Adrenal gland (tissue), 12 donors: ENCODE data around the gene PRSS33. TPM values are rescaled to one million over a fixed set of nuclear protein-coding genes. Genes with fewer than 3 reads are reported as not detected.

ENCODE experiments used
- DNase-seq, 7 donors: peaks; one replicate each; pipeline ENCODE4 v3.0.0-alpha.2; 2019 to 2020
- H3K27ac ChIP-seq, 5 donors: fragments of 200-600 bp; sonication (generic) in 4 of 5; 1 replicate in 3 of 5; 2 replicates in 2 of 5; pipeline versions ENCODE4 v1.5.1 to v1.8.0; 2016 to 2020; ENCODE audit warnings: mild to moderate bottlenecking in 1 of 5
- H3K27me3 ChIP-seq: fragments of 200-600 bp; 2 replicates; pipeline ENCODE4 v1.8.0; 2021
- H3K36me3 ChIP-seq, 2 donors: fragments of 200-600 bp; replicated peaks in 1 of 2; 1 replicate in 1 of 2; 2 replicates in 1 of 2; pipeline versions ENCODE4 v1.5.1 to v1.8.0; 2018 to 2022
- H3K4me1 ChIP-seq, 2 donors: fragments of 200-600 bp; replicated peaks in 1 of 2; 1 replicate in 1 of 2; 2 replicates in 1 of 2; pipeline versions ENCODE4 v1.5.1 to v1.8.0; 2018 to 2021
- H3K4me3 ChIP-seq, 4 donors: fragments of 200-600 bp; sonication (generic) in 3 of 4; one replicate each; pipeline ENCODE4 v1.5.1; 2016 to 2018
- H3K9me3 ChIP-seq, 3 donors: fragments of 200-600 bp; sonication (generic) in 1 of 3; replicated peaks in 1 of 3; 1 replicate in 2 of 3; 2 replicates in 1 of 3; pipeline versions ENCODE4 v1.5.1 to v1.8.0; 2016 to 2021
- POLR2A ChIP-seq, 2 donors: fragments of 450-650 bp; IDR thresholded peaks; one replicate each; pipeline ENCODE4 v1.6.1; 2017; ENCODE audit warnings: antibody characterized with exemption in 2 of 2, mild to moderate bottlenecking in 2 of 2, moderate library complexity in 1 of 2
- WGBS, 4 donors: extraction: QIAGEN DNeasy Blood & Tissue Kit in 2 of 4; methylation state at CpG; one replicate each; pipeline versions ENCODE4 v1.1.5 to v1.1.7; 2013 to 2017; 5-methylcytosine and 5-hydroxymethylcytosine counted together
- intact Hi-C, 2 donors: fragments of 100-400 bp; cut with DNase I; formaldehyde crosslinking; loops; one replicate each; pipeline versions ENCODE4 v1.14.1 to v1.15.0; 2022 to 2023
- polyA plus RNA-seq, 3 donors: library from polyadenylated mRNA; stranded (reverse); fragments of 200-250 nt in 2 of 3; fragments of 350-450 nt in 1 of 3; fragmentation: Illumina TruSeq in 1 of 3; extraction: RNeasy Lipid Tissue Mini Kit (QIAGEN cat#74804) in 1 of 3; gene quantifications; one replicate each; pipeline ENCODE4 v1.2.3, GENCODE V29; 2013 to 2014
- total RNA-seq, 9 donors: library from RNA; depleted of rRNA in 4 of 9; stranded (reverse); fragments of >200 nt in 4 of 9; fragments of 120-200 nt in 1 of 9; fragmentation: NEBNext Ultra II Directional in 1 of 9; extraction: Animal tissue kit (Norgen Biotek cat#: 25700) in 1 of 9; gene quantifications; one replicate each; pipeline versions ENCODE4 v1.1.0 to v1.2.4, GENCODE V29; 2013 to 2023
- TF ChIP-seq, protein P1 (sequence below), 6 experiments: fragments of 450-650 bp in 4 of 6; fragments of 200-600 bp in 2 of 6; sonication (generic) in 1 of 6; IDR thresholded peaks; 1 replicate in 5 of 6; 2 replicates in 1 of 6; pipeline versions ENCODE4 v1.5.1 to v1.8.0; 2016 to 2021; ENCODE audit warnings: antibody characterized with exemption in 6 of 6, mild to moderate bottlenecking in 2 of 6, moderate library complexity in 1 of 6
- donor health status: healthy with polysubstance abuse.
- donor health status: Bipolar disorder and iron deficiency.
- donor health status: DM: yes; HTN: yes; CAD: no.
- donor health status: DM: no; HTN: no; CAD: no.
- donor health status: DM: no; HTN: no; CAD: no.
- donor health status: DM: yes; HTN: yes; CAD: no.

Gene PRSS33
- total and polyA plus RNA-seq, 12 donors: not detected

DNA sequence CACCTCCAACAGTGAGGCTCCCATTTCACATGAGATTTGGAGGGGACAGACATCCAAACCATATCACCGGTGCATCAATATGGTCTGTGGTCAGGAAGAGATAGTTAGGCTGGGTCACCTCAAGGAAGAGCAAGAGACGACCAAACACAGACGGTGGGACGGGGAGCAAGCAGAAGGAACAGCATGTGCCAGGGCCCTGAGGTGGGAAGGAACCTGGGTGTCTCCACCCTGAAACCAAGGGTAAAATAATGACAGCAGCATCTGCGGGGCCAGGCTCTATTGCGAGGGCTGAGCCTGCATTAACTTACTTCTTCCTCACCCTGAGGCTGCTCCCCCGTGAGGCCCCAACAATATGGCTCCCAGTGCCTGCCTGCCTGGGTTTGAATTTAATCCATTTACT, 20.8 kb upstream of the PRSS33 start:
- H3K4me1 ChIP-seq: no peaks in the 10 kb centered on the region
- WGBS, 4 donors: 87 to 90% (median 89%) methylated on average over 7 of the region's 7 CpGs
- intact Hi-C loops: loop anchor here in 1 of 2 donors (10.0 kb wide), 1 partner anchor 267 kb away; no protein-coding TSS in a partner anchor
- no peak overlapping the region for H3K4me3 ChIP-seq
- H3K9me3 ChIP-seq: no peaks in the 10 kb centered on the region
- H3K36me3 ChIP-seq: no peaks in the 10 kb centered on the region
- peaks cover 3% of the 10 kb centered on the region for H3K27me3 ChIP-seq
- no peak overlapping the region for H3K27ac ChIP-seq
- DNase-seq: no peak
- no peak for TF ChIP-seq POLR2A (IDR thresholded peaks at IDR 0.05)
- TF ChIP-seq, protein P1, sequence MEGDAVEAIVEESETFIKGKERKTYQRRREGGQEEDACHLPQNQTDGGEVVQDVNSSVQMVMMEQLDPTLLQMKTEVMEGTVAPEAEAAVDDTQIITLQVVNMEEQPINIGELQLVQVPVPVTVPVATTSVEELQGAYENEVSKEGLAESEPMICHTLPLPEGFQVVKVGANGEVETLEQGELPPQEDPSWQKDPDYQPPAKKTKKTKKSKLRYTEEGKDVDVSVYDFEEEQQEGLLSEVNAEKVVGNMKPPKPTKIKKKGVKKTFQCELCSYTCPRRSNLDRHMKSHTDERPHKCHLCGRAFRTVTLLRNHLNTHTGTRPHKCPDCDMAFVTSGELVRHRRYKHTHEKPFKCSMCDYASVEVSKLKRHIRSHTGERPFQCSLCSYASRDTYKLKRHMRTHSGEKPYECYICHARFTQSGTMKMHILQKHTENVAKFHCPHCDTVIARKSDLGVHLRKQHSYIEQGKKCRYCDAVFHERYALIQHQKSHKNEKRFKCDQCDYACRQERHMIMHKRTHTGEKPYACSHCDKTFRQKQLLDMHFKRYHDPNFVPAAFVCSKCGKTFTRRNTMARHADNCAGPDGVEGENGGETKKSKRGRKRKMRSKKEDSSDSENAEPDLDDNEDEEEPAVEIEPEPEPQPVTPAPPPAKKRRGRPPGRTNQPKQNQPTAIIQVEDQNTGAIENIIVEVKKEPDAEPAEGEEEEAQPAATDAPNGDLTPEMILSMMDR (IDR thresholded peaks at IDR 0.05): no peak

DNA sequence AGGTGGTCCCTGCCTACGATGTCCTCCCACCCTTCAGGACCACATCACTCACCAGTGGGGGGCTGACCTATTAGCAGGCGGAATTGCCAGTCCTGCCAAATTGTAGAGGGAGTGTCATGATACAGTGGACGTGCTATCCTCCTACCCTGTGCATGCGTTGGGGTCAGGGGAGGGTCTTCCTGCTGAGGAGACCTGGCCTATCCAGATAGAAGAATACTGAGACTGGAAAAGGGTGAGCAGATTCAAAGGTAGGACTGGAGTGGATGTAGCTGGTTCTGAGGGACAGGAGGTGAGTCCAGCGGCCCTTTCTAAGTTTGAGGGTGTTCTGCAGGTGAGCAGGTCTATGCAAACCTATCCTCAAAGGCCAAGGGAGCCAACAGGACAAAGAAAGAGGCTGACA, 18.9 kb upstream of the PRSS33 start:
- Histone ChIP-seq H3K4me3 (no peak overlapping the region), H3K9me3 (no peaks in the 10 kb centered on the region), H3K4me1 (no peaks in the 10 kb centered on the region), H3K27ac (no peak overlapping the region), H3K36me3 (no peaks in the 10 kb centered on the region), H3K27me3 (peaks cover 3% of the 10 kb centered on the region)
- TF ChIP-seq, protein P1 (IDR thresholded peaks at IDR 0.05): no peak
- no peak for TF ChIP-seq POLR2A (IDR thresholded peaks at IDR 0.05)
- intact Hi-C loops: loop anchor here in 1 of 2 donors (10.0 kb wide), 1 partner anchor 269 kb away; no protein-coding TSS in a partner anchor
- WGBS, 4 donors: 67 to 92% (median 75%) methylated on average over 4 to 5 of the region's 5 CpGs
- no peak for DNase-seq

DNA sequence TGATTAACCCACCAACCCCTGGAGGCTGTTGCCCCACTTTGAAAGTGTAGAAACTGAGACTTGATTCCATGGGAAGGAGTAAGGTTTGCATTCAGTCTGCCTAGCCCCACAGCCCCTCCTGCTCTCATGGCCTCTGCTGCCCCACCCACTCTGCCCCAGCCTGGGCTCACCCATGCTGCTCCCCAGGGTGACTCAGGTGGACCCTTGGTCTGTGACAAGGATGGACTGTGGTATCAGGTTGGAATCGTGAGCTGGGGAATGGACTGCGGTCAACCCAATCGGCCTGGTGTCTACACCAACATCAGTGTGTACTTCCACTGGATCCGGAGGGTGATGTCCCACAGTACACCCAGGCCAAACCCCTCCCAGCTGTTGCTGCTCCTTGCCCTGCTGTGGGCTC, 17.4 kb upstream of the PRSS33 start:
- Histone ChIP-seq H3K36me3 (no peaks in the 10 kb centered on the region), H3K4me1 (no peaks in the 10 kb centered on the region), H3K9me3 (no peaks in the 10 kb centered on the region), H3K4me3 (no peak overlapping the region), H3K27me3 (peaks cover 3% of the 10 kb centered on the region), H3K27ac (no peak overlapping the region)
- no peak for TF ChIP-seq POLR2A (IDR thresholded peaks at IDR 0.05)
- TF ChIP-seq, protein P1 (IDR thresholded peaks at IDR 0.05): no peak
- intact Hi-C loops: loop anchor here in 1 of 2 donors (10.0 kb wide), 1 partner anchor 270 kb away; no protein-coding TSS in a partner anchor
- no peak for DNase-seq
- WGBS, 4 donors: 75 to 89% (median 87%) methylated on average over 4 of the region's 4 CpGs; no CpG with 5 or more reads in 1 of the 4 donors

DNA sequence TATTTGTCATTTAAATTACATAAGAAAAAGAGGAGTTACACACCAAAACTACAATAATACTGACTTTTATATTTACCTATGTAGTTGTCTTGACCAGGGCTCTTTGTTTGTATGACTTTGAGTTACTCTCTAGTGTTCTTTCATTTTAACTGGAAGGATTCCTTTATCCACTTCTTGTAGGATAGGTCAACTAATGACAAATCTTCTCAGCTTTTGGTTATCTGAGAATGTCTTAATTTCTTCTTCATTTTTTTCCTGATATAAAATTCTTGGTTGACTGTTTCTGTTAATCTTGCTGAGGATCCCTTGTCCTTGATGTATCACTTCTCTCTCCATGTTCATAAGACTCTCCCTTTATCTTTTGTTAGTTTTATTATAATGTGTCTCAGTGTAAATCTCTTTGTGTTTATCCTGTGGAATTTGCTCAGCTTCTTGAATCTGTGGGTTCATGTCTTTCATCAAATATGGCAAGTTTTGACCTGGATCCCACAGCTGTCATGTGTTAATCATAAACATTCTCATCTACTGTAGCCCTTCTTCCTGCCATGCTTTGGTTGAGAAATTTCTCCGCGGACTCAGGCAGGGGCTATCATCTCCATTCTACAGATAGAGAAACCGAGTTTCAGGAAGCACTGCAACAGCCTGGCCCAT, 16.3 kb upstream of the PRSS33 start:
- TF ChIP-seq, protein P1 (IDR thresholded peaks at IDR 0.05): no peak
- no peak for TF ChIP-seq POLR2A (IDR thresholded peaks at IDR 0.05)
- Histone ChIP-seq H3K27me3 (peaks cover 7% of the 10 kb centered on the region), H3K4me1 (no peaks in the 10 kb centered on the region), H3K36me3 (no peaks in the 10 kb centered on the region), H3K27ac (no peak overlapping the region), H3K4me3 (no peak overlapping the region), H3K9me3 (no peaks in the 10 kb centered on the region)
- WGBS, 4 donors: 84 to 88% (median 86%) methylated on average over 3 of the region's 3 CpGs
- no peak for DNase-seq
- intact Hi-C loops: loop anchor here in 1 of 2 donors (10.0 kb wide), 1 partner anchor 271 kb away; no protein-coding TSS in a partner anchor
